GM18499 (cell line): ENCODE data around the gene OAF.
"Not testable (repeated sequence)": the region's sequence is repeated elsewhere in the genome, so short reads cannot be mapped to it uniquely, and the experiment has no call there.

Experiments used
- ATAC-seq: cut with Tn5 transposase; IDR thresholded peaks from one replicate; pipeline ENCODE4 v1.9.1; 2021; ENCODE audit warnings: moderate number of reproducible peaks; ENCODE audit not compliant: insufficient read depth, unreplicated experiment

OAF gene

DNA sequence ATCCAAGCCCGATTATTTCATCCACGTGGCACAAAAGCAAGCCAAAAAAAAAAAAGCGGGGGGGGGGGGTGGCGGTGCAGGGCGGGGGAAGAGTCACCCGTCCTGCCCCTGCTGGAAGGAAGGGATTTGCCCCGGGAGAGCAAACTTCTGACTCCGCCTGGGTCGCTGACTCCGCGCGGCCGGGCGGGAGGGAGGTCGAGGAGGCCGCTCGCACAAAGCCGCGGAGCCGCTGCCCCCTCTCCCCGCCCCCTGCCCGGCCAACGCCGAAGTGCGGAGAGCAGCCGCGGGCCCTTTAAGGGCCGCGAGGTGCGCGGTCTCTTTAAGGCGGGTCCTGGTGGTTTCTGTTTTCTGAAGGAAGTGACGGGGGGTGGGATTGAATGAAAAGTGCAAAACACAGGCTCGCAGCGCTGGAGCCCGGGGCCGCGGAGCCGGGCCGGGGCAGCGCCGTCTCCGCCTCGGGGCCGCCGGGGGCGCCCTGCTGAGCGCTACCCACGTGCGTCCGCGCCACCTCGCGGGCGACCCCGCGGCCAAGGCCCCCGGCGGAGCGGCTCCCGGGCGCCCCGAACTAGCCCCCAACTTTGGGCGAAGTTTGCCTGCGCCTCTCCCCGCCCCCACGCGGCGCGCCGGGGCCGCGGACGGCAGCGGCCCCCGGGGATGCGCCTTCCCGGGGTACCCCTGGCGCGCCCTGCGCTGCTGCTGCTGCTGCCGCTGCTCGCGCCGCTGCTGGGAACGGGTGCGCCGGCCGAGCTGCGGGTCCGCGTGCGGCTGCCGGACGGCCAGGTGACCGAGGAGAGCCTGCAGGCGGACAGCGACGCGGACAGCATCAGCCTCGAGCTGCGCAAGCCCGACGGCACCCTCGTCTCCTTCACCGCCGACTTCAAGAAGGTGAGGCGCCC lies at the start of gene OAF:
OAF (plus strand) TSS at position 407 of the 896 bp plus-strand sequence; CDS start at position 655, 248 bp downstream.
- no peak for ATAC-seq

DNA sequence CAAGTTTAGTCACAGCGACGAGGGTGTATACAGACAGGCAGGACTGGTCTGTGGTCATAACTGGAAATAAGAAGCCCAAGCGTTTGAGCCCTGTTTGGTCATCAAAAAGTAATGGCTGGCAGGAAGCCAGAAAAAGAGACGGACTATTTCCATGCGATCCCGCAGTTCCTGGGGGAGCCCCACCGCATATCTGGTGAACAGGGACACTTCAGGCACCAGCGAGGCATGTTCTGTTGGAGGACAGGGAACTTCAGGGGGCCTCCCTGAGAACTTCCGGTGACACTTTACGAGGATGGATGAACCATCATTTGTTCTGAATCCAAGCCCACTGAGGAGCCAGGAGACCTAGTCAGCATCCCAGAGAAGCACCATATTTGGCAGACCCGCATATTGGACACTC lies 43.2 kb upstream of the OAF start:
- no peak for ATAC-seq

- no peak for ATAC-seq
These were observed 42.5 kb upstream of the OAF start for GRCh38 chr11:120168108-120168959.

DNA sequence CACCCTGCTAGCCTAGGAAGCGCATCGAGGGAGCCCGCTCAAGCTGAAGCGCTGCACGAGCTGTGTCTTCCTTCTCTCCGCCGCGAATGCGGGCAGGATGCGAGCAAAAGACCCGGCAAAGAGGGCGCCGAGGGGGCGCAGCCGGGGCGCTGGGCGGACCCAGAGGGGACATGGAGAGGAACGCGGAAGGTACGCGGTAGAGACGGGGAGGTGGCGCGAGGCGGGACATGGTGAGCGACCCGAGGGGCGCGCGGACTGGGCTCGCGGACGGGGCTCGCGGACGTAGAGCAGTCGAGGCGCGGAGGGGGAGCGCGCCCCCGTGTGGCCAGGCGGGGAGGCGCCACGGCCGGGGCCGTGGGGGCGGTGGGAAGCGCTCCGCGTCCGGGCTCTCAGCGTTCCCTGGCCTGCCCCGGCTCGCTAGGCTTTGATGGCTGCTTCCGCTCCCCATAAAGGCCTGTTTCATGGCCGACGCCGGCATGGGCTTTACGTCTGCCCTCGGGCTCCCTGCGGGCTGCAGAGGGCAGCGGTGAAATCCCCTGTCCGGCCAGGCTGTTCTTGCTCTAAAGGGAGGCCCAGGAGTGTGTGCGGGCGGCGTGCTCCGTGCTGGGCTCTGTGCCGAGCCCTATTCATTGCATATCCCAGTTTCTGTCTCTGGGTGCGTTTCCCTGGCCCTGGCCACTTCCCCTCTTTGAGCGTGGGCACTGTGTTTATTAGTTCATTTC lies 41.7 kb upstream of the OAF start:
- no peak for ATAC-seq

GRCh38 chr11:120169981-120170698 lies 40.7 kb upstream of the OAF start:
- ATAC-seq: no peak

GRCh38 chr11:120170741-120171261 lies 40.0 kb upstream of the OAF start:
- no peak for ATAC-seq

DNA sequence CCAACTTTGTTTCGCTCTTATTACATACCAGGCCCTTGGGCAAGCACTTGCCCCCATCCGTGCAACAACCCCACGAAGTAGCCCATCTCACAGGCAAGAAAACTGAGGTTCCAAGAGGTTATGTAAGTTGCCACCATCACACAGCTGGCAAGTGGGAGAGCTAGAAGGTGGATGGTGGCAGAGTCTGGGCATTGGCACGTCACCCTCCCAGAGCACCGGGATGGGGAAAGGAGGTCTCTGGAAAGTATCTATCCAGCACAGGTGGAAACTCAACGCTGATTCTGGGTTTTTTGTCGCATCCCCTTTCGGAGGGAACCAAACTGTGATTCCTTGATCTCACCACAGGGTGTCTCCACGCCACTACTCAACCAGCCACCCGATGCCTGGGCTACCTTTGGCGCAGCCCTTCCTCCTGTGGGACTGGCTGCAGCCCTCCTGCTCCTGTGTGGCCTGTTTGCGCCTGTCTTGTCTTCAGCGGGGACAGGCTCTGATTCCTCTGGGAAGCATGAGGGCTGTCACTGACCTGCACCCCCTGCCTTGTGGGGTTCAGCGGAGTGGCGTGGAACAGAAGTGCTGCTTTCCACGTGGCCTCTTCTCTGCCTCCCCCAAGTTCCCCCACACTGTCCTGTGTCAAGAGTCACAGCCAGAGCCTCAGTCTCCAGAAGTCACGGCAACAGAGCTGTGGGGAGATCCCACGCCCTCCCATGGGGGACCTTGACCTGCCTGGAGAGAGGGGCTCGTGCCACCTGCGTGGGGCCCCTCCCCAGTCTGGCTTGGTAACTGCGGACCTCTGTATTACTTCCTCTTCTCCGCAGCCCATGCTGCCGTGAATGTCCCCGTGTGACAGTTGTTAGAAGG lies 38.5 kb upstream of the OAF start:
- no peak for ATAC-seq

DNA sequence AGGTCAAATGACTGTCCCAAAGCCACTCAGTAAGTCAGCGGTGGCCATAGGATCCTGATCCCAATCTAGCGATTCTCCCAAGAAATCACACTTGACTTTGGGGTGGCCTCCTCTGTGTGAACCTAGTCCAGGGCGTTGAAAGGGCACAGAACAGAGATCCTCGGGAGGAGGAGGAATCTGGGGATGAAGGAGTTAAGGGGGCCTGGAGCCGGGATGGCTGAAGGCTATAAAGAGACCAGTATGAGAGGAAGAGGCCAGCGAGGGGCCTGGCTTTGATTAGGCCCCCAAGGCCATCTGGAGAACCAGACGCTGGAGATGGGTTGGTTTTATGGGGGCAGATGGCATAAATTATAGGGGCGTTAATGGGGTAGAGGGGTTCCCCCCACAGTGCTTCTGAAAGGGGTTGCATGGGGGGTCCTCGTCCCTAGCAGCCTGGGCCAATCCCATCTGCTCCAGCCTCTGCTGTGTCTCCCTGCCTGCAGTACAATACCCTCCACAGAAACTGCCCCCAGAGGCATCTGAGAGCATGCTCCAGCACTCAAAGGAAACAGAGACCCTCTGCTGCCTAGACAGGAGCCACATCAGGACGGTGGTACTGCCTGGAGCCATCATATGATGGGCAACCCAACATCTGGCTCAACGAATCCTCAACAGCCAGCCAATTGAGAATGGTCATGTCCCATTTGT lies 37.7 kb upstream of the OAF start:
- no peak for ATAC-seq

- ATAC-seq: no peak
These were observed 37.0 kb upstream of the OAF start for GRCh38 chr11:120173807-120174206.

- no peak for ATAC-seq
These were observed 36.0 kb upstream of the OAF start for GRCh38 chr11:120174866-120175265.

GRCh38 chr11:120178561-120179056 lies 32.2 kb upstream of the OAF start:
- no peak for ATAC-seq

DNA sequence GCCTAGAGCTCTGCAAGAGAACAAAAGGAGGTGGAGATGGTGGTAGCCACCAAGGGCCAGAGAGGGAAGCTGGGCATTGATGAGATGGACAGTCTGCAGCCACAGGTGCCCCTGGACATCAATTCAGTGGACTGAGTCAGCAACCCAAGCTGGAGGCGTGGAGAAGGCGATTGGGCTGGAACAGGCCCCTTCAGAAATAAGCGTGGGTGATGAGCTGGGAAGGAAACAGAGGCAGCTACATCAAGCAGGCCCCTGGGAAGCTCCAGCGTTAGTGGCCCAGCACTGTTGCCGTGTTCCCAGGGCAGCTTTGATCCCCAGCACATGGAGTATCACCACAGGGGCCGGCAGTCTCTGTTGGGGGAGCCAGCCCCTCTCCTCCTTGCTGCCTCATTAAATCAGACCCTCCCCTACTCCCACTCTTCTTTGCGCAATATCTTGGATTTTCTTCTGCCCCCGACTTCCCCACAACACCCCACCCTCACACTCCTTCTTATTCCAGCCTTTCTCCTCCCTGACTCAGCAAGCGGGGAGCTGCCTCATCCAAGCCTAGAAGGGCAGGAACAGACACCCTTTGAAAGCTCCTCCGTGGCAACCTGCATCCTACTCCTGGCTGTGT lies 31.7 kb upstream of the OAF start:
- ATAC-seq: no peak

DNA sequence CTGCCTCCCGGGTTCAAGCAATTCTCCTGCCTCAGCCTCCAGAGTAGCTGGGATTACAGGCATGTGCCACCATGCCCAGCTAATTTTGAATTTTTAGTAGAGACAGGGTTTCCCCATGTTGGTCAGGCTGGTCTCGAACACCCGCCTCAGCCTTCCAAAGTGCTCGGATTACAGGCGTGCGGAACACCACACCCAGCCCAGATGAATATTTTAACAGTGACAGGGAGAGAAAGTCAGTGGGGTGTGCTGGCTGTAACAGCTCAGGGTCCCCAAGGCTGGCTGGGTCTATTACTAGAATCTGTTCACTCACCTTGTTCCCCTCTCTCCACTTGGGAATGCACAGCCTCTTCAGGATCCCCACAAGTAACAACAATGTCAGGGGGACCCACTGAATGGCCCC lies 30.8 kb upstream of the OAF start:
- ATAC-seq: not testable (repeated sequence)

DNA sequence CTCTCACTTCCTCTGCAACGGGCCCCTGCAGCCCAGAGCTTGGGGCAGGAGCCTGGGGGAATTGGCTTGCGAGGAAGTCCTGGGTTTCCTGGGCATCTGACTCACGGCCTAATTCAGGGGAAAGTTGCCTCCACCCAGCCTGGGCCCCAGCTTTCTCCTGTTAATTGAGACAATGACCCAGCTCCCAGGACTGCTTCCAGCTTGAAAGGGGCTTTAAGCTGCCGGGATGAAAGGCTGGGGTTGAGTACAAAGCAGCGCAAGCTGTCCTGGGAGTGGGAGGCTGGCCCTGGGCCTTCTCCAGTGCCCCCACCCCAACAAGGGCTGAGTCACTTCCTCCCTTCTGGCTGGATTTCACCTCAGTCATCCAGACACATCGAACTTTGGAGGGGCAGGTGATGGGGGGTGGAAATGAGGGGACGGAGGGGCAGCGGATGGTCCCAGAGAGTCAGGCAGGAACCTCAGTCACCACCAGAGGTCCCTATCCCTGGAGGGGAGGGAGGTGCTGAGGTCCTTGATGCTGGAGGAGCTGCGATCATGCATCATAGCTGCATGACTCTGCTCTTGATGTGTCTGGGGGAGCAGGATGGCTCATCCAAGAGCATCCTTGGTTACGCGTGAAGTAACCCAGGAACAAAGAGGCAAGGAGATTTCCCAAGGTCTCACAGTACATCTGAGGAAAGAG lies 30.1 kb upstream of the OAF start:
- no peak for ATAC-seq

DNA sequence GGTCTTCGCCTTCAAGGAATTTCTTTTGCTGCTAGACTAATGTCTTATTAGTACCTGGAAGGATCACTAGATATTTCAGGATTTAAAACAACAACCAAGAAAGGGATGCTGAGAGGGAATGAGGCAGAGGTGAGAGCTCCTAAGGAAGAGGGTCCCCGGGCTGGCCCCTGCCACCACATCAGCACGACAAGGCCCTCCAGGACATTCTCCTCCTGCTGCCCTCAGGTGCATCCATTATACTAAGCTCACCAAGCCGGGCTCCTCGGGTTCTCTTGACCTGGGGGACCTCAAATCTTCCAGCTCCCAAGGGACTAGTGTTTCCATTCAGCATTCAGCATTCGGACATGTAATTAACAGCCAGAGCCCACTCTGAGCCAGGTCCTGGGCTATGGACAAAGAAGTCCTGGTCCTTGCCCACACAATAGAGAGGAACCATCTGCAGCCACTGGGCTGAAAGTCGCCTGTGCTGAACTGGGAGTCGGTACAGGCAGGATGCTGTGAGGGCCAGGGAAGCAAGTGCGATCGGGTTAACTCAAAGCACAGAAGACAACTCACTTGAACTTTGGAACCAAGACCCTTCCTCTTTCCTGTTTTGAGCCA lies 29.4 kb upstream of the OAF start:
- no peak for ATAC-seq

DNA sequence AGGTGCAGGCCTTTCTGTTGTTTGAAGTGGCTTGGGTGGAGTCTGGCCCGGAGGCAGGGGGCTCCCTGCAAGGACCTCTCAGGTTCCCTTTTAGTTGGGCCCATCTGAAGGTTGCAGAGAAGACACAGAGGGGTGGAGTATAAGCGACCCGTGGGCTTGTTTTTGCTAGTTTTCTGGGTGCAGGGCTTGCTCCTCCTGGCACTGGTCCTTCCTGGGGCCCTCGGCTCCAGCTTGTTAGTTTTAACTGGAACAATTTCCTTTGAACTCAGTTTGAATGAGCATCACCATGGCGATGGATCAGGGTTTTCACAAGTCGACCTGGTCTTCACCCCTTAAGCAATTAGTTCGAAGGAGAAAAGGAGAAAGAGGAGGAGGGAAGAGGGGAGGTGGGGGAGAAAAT lies 28.5 kb upstream of the OAF start:
- ATAC-seq: no peak
